AML-193 (cell line): ENCODE data around the gene LHX4.
"Not testable (repeated sequence)": the region's sequence is repeated elsewhere in the genome, so short reads cannot be mapped to it uniquely, and the experiment has no call there.

ENCODE experiments used
- DNase-seq, 2 experiments: peaks; one replicate each; lab custom pipeline; 2025; lab: John Stamatoyannopoulos, UW

LHX4 gene

GRCh38 chr1:180197231-180197630 lies 32.8 kb upstream of the LHX4 start:
- no peak for DNase-seq

GRCh38 chr1:180198196-180198595 lies 31.9 kb upstream of the LHX4 start:
- DNase-seq, result no peak

- no peak for DNase-seq
Observed at GRCh38 chr1:180198611-180199010, 31.5 kb upstream of the LHX4 start.

- DNase-seq, result no peak
Observed at GRCh38 chr1:180199018-180199417, 31.0 kb upstream of the LHX4 start.

- no peak for DNase-seq
Observed at GRCh38 chr1:180201451-180202200, 28.4 kb upstream of the LHX4 start.

- DNase-seq, result not testable (repeated sequence)
Observed at GRCh38 chr1:180202588-180202987, 27.5 kb upstream of the LHX4 start.

GRCh38 chr1:180204231-180204630 lies 25.8 kb upstream of the LHX4 start:
- no peak for DNase-seq

- no peak for DNase-seq
Observed at GRCh38 chr1:180206581-180206980, 23.5 kb upstream of the LHX4 start.

- peak; percentile 18 to 35 for DNase-seq
Observed at GRCh38 chr1:180208264-180208663, 21.8 kb upstream of the LHX4 start.

GRCh38 chr1:180210008-180210620 lies 19.9 kb upstream of the LHX4 start:
- DNase-seq, result no peak

- no peak for DNase-seq
Observed at GRCh38 chr1:180211156-180211859, 18.8 kb upstream of the LHX4 start.

GRCh38 chr1:180211860-180212229 lies 18.2 kb upstream of the LHX4 start:
- no peak for DNase-seq

- DNase-seq, result peak; percentile 21 to 28
Observed at GRCh38 chr1:180213401-180214170, 16.5 kb upstream of the LHX4 start.

- no peak for DNase-seq
Observed at GRCh38 chr1:180215856-180216625, 14.0 kb upstream of the LHX4 start.

GRCh38 chr1:180217006-180217405 lies 13.1 kb upstream of the LHX4 start:
- no peak for DNase-seq

- no peak for DNase-seq
Observed at GRCh38 chr1:180218806-180219765, 11.0 kb upstream of the LHX4 start.

- DNase-seq, result no peak
Observed at GRCh38 chr1:180219776-180220175, 10.3 kb upstream of the LHX4 start.

GRCh38 chr1:180221462-180221861 lies 8.6 kb upstream of the LHX4 start:
- no peak for DNase-seq

- no peak for DNase-seq
Observed at GRCh38 chr1:180224902-180225301, 5.2 kb upstream of the LHX4 start.

- no peak for DNase-seq
Observed at GRCh38 chr1:180225403-180225802, 4.7 kb upstream of the LHX4 start.
